GM20431 (cell line): ENCODE results near the gene ANKRD6.
"Not testable (repeated sequence)": the region's sequence is repeated elsewhere in the genome, so short reads cannot be mapped to it uniquely, and the experiment has no call there.

Experiments used
- in situ Hi-C: fragments of 300-500 bp; cut with MseI, MboI; formaldehyde crosslinking; loops from one replicate; pipeline ENCODE4 v1.15.0; 2020; ENCODE audit warnings: low sequenced_read_pairs; ENCODE audit not compliant: unreplicated experiment

Gene ANKRD6

GRCh38 chr6:89432875-89433251 lies at the start of gene ANKRD6:
TSS of gene ANKRD6 (plus strand) at chr6:89433152. CDS start at chr6:89566977, 133,825 bp downstream.
- in situ Hi-C loops = loop anchor here (10.0 kb wide), 1 partner anchor 182 kb away; no protein-coding TSS in a partner anchor

- in situ Hi-C loops = no loop called here
Measured at GRCh38 chr6:89385156-89385667, 47.7 kb upstream of the ANKRD6 start.

- in situ Hi-C loops = no loop called here
Measured at GRCh38 chr6:89385846-89386245, 47.1 kb upstream of the ANKRD6 start.

DNA sequence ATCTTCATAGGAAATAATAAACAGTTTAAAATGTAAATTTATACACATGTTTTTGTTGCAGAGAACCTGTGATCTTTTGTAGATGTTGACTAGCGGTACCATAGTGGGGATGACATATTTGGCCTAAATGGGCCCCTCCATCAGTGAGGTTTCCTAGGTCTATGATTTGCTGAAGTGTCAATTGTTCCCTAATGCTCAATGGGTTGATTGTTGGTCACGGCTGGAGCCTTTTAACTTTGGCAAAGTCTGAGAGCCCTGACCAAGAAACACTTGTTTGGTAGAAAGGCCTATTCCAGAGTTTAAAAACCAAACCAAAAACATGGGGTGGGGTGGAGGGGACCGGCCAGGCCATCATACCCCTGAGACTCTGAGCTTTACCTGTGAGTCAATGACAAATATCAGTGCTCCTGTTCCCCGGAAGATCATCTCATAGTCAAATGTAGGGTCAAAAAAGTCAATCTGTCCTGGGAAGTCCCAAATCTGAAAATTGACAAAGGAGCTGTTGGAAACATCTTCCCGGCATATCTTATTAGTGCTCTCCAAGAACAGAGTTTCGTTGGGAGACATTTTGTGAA lies 45.9 kb upstream of the ANKRD6 start:
- in situ Hi-C loops = no loop called here

DNA sequence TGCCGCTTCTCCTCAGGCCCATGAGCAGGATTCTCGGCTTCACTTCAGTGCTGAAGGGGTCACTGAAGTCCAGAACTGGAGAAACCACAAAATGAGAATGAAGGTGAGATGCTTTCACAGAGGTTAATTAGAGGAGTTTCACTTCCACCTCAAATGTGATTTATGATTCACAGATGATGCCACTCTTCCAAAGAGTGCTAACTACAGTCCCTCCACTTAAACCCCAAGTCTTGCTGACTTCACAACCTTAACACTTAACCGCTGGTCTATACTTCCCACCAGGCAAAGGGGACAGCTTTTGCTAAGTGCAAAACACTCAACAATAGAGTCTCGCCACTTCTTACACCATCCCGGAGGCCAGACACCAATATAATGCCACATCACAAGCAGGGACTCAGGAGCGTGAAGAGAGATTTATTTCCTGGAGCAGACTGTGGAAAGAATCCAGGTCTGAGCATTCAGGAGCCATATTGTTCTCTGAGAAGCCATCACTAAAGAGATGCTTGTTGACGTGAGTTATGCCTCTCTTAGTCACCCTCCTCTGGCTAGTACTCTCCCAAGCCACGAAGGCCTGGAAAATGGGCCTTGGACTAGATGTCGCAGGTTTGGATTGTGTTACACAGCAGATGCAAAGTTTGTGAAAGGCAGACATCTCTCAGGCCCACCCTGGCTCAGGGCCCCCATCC lies 45.3 kb upstream of the ANKRD6 start:
- in situ Hi-C loops = no loop called here

GRCh38 chr6:89388846-89389245 lies 44.1 kb upstream of the ANKRD6 start:
- in situ Hi-C loops = no loop called here

DNA sequence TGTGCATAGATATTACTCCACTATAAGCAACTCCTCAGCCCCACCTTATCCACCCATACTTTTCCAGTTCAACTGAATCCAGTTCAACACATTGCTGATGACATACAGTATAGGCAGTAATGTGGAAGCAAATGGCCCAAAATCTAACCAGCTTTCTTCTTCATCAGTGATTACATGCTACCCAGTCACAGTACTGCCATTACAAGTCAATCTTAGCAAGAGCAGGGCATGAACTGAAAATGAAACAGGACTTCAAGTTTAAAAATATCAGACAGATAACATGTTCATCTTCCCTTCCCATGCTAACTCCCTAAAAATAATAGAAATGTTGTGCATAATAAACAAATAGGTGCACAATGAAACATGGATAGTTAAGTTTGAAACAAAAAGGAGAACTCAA lies 40.1 kb upstream of the ANKRD6 start:
- in situ Hi-C loops = no loop called here

DNA sequence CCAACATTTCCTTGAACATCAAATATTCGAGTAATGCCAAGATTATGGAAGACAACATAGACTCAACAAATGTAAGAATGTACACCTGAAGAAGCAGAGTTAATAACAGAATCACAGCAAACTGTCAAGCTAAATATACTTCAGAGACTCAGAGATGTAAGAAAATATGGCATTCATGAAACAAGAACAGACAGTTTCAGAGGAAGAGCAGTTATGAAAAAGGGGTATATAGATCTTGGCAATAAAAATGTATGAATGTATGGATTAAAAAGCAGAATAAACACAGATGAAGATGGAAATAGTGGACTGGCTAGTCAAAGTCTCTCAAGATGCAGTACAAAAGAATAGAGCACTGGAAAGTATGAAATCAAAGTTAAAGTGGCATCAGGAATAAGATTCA lies 39.3 kb upstream of the ANKRD6 start:
- in situ Hi-C loops = no loop called here

DNA sequence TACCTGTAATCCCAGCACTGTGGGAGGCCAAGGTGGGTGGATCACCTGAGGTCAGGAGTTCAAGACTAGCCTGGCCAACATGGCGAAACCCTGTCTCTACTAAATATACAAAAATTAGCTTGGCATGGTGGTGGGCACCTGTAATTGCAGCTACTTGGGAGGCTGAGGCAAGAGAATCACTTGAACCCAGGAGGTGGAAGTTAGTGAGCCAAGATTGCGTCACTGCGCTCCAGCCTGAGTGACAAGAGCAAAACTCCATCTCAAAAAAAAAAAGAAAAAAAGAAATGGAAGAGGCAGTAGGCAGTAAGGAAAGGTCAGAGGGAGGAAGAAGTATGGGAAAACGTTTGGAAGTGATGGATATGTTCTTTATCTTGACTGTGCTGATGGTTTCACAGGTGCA lies 35.1 kb upstream of the ANKRD6 start:
- in situ Hi-C loops = not testable (repeated sequence)

DNA sequence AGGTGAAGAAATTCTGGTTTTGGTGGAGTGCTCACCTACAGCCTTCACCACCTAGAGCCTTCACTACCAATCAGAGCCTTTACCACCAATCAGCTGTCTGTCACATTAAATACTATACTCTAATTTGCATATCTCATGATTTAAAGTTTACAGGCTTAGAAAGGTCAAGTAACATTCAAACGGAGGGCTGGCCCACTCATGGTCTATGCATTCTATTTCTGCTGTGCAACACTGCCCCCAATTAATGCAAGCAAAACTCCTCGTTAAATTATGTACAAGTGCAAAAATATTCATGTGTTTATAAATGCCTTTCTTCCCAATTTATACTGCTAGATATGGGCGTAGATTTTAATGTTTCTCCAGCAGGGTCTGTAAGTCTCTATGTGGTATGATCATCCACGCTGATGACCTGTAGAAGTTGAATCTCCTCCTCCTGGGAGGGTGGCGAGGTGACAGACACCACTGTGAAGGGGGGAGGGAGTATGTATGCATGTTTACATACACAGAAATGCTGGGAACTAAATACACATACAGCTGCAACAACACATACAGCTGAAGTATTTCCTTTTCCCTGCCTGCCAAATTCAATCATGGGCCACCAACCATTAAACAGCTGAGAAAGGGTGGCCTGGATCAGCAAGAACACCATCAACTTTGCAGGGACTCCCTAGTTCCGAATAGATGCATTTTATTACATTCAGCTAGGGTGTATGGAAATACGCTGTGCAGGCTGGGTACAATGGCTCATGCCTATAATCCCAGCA lies 34.0 kb upstream of the ANKRD6 start:
- in situ Hi-C loops = no loop called here

- in situ Hi-C loops = no loop called here
Measured at GRCh38 chr6:89400050-89400449, 32.9 kb upstream of the ANKRD6 start.

DNA sequence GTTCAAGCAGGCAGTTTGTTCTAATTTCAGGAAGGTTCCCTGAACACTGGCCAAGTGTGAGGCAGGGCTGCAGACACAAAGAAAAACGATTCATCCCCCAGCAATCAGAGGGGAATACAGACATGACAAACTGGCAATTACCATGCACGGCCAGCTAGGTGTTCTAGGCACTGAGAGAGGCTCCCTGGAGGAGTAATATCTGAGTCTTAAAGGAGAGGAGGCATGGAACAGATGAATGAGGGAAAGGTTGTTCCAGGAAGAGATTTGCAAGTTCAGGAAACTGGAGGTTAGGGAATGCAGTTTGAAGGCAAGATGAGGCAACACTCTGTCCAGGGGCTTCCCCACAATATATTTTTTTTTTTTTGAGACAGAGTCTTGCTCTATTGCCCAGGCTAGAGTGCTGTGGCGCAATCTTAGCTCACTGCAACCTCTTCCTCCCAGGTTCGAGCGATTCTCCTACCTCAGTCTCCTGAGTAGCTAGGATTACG lies 32.0 kb upstream of the ANKRD6 start:
- in situ Hi-C loops = no loop called here

DNA sequence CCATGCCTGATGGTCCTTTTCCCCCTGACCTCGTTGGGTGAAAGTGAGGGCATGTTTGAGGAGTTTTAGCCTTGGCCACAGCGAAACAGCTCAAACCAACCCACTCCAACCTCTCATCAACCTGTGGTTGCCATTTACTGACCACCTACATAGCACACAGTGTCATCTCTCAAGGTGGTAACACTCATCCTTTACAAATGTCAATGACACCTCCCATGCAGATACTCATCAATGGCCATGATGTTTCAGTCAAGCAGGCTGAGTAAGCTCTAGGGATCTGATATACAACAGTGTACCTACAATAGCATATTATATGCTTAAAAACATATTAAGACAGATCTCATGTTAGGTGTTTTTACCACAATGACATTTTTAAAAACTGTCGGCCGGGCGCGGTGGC lies 30.2 kb upstream of the ANKRD6 start:
- in situ Hi-C loops = no loop called here

DNA sequence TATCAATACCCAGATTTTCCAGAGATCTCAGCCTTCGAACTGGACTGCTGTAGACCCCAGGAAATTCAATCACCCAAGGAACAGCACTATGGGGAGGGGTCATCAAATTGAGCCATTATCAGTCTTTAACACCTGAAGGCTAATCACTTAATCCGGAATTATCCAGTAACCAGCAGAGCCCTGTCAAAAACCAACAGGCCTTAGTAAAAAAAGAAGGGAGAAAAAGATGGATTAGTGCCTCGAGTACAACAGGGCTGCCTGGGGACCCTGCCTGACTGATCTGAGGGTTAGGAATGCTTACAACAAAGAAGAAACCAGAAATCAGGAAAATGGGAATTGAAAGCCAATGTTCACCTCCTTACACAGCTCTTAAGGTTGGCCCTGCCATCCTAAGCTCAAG lies 28.4 kb upstream of the ANKRD6 start:
- in situ Hi-C loops = no loop called here

DNA sequence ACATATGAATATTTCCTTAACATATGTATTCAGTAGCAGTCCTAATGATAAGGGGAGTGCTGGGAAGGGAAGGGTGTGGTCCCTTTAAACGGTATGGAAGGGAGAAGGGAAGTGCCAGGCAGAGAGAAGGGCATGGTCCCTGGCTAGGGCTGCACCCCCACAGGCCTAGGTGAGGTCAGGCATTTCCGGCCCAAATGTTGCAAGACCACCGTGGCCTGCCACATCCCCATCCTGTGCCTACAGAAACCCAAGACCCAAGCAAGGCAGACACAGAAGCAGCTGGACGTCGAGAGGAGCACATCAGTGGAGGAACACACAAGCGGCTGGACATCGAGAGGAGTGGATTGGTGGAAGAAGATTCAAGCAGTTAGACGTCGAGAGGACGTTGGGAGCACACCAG lies 26.8 kb upstream of the ANKRD6 start:
- in situ Hi-C loops = no loop called here

GRCh38 chr6:89409461-89410035 lies 23.4 kb upstream of the ANKRD6 start:
- in situ Hi-C loops = no loop called here

- in situ Hi-C loops = no loop called here
Measured at GRCh38 chr6:89410231-89410761, 22.7 kb upstream of the ANKRD6 start.

DNA sequence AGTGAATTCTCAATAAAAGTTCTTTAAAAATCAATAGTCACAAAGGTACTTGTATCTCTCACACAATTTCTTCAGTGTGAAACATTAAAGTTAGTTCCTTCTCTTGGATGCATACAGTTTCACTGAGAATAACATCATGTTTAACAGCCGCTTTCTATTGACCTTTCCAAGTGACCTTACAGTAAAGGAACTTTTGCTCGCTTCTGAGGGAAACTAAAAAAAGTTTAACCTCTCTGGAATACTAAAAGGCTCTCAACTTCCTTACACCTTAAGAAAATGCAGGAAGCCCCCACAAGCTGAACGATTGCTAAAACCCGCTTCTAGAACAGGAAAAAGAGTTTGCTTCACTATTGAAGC lies 22.2 kb upstream of the ANKRD6 start:
- in situ Hi-C loops = no loop called here

DNA sequence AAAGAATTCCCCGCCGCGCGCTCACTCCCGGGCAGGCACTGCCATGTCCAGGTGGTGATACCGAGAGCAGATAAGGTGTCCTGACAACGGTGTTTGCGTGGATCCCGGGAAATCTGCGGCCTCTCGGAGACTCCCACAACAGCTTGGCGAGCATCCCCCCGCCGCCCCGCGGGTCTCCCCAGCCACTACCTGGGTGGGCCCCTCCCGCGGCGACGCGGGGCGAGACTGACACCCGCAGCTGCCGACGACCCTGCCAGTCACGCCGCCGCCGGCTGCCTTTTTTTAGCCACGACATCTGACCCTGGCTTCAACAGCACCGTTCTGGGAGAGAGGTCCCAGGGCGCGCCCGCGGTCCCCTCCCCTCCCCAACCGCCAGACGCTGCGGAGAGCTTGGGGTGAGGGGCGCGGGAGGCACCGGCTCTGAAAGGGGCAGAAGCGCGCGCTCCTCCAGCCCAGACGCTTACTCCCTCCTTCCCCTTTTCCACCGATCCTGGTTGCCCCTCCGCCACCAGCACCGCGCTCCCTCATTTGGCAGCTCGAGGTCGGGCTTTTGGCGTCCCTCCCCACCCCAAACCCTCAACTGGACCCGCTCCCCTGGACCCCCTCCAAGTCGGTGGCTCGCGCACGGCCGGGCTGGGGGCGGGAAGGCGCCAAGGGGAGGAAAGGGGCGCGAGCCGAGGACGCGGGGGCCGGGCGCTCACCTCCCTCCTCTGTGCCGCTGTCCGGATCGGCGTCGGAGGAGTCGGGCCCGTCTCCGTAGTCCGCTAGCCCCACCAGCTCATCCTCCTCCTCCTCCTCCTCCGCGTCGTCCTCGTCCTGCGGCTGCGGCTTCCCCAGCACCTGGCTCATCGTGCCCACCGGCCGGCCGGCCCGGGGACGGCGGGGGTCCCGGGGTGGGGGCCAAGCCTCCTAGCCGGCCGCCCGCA lies 21.5 kb upstream of the ANKRD6 start:
- in situ Hi-C loops = no loop called here
